GM15510 (cell line): Measurements from ENCODE around the gene GALNT9.

Experiments used
- POLR2A ChIP-seq: IDR thresholded peaks from 3 replicates; pipeline ENCODE4 v1.6.1; 2011; ENCODE audit warnings: borderline replicate concordance; ENCODE audit not compliant: insufficient read length; ENCODE audit errors: extremely low read depth

GALNT9 gene

DNA sequence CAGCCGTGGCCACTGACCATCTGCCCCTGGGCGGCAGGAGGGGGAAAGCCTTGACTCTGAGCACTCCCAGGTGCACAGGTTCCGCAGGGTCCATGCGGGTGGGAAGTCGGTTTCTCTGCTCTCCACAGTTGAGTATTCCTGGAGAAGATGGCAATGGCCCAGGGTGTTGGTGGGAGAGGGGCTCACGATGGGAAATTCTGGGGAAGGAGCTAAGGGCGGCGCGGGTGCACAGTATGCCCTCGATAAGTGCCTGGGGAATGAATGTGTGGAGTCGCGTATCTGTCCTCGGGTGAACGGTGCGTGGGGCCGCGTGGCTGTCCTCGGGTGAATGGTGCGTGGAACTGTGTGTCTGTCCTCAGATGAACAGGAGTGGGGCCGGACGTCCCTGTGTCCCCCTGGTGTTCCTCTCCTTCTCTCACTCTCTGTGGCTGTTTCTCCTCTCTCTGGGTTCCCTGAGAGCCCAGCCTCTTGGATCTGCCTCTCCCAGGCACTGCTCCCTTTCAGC is 147.1 kb downstream of the GALNT9 start:
- no peak for TF ChIP-seq POLR2A

DNA sequence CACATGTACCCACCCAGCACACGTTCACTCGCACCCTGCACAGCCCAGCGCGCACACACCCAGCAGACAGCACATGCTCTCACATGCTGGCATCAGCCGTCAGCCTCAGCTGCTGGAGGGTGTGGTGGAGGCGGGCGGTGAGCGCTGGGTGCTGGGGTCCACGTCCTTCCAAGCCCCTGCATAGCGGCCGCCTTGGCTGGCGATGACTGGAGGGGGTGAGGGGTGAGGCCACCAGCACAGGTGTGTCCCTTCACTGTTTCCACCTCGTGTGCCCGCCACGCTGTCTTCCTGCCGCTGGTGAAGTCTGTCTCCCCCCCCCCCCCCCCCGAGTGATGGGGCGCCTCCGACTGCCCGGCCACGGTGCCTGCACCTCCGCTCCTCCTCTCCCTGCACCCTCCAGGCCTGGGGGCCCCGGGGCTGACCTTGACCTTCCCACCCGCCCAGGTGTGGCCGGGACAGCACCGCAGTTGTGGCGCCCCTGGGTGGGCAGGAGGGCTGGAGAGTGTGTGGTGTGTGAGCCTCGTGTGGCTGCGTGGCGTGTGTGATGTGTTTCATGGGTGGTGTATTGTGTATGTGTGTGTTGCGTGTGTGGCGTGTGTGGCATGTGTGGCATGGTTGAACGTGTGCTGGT is 147.7 kb downstream of the GALNT9 start:
- no peak for TF ChIP-seq POLR2A

DNA sequence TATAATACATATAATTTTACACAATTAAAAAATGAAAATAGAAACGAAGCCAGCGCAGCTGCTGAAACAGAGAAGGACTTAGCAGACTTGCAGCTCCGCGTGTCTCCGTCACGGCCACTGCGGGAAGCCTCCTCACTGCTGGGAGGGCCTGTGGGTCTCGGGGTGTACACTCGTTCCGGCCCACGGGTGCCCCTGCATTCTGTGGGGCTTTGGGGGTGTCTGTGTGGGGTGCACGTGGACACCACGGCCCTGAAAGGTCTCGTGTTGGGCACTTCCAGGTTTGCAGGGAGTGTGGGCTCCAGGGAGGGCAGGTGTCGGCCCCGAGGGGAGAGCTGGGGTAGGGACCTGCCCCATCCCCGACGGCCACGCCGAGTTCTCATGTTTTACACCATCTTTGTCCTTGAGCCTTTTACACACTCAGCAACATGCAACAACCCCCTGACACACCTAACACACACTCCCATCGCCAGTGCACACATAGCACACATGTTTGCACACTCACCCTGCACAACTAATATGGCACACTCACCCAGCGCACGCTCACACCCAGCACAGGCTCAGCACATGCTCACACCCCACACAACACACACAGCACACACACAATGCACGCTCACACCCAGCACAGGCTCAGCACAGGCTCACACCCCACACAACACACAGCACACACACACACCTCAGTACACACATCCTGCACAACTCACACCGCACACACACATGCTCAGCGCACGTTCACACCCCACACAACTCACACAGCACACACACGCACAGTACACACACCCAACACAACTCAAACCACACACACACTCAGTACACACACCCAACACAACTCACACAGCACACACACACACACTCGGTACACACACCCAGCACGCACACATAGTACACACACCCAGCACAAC is 148.5 kb downstream of the GALNT9 start:
- TF ChIP-seq POLR2A, result no peak

DNA sequence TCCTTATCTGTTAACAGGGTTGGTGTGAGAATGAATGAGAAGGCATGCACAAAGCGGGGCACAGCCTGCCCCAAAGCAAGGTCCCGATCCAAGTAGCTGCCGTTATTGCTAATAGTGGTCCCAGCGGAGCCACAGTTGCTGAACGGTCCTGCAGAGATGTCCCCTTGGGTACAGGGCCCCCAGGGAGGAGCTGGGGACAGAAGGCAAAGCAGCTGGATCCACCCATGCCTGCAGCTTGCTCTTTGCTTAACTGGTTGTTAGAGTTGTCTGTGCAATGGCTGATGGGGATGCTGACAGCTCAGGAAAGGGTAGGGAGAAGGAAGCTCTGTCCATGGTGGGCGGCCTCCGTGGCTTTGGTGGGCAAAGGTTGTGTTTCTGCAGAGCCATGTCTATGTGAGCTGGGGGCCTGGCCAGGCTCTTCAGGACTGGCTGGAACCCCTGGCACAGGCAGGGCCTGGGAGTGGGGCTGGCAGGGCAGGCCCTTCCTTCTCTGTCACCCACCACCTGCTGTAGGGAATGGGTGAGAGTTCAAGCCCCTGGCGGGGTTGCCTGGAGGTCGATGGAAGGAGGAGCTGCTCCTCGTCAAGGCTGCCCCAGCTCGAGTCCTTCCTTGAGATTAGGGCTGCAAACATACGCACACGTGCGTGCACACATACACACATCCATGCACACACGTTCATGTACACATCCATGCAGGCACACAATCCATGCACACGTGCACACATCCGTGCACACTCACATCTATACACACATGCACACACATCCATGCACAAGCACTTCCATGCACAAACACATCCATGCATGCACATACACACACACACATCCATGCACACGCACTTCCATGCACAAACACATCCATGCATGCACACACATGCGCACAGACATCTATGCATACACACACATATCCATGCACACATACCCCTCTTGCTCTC is 149.7 kb downstream of the GALNT9 start:
- TF ChIP-seq POLR2A, result no peak

DNA sequence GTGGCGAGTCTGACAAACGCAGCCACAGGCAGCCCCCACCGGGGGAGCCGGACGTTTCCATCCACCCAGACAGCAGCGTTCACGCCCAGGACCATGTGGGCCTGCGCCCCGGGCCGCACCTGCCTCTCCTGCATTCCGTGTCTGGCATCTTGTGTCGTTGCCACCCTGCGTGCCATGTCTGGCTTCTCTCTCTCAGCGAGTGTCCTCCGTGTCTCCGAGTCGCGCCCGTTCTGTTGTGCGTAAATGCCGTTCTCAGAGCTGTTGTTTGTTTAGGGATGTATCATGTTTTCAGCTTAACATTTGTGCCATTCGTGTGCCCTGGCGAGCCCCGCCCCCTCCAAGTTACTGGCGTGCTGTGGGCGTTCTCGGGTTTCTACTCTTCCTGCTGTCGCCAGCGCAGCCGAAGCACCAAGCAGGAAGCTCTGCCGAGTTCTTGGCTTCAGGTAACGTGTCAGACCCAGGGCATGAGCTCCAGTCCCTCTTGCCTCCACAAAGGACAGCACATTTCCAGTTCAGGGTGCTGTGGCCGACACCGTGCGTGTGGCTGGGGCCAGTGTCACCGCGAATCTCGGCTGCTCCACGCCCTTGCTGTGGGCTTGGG is 150.5 kb downstream of the GALNT9 start:
- no peak for TF ChIP-seq POLR2A

DNA sequence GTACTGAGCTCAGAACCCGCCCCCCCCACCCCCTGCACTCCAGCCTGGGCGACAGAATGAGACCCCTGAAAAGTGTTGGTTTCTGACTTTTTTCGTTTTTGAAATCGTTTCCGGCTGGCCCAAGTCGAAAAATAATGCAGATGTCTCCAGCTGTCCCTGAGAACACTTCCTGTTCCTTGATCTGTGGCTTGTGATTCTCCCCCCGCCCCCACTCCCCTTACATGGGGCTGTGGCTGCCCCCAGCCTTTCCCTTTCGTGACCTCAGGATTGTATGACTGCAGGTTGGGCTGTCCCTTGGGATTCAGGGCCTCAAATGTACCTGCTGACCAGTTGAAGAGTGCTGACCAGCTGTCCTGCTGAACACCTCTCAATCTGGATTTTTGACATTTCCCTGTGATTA is 151.1 kb downstream of the GALNT9 start:
- TF ChIP-seq POLR2A, result no peak

DNA sequence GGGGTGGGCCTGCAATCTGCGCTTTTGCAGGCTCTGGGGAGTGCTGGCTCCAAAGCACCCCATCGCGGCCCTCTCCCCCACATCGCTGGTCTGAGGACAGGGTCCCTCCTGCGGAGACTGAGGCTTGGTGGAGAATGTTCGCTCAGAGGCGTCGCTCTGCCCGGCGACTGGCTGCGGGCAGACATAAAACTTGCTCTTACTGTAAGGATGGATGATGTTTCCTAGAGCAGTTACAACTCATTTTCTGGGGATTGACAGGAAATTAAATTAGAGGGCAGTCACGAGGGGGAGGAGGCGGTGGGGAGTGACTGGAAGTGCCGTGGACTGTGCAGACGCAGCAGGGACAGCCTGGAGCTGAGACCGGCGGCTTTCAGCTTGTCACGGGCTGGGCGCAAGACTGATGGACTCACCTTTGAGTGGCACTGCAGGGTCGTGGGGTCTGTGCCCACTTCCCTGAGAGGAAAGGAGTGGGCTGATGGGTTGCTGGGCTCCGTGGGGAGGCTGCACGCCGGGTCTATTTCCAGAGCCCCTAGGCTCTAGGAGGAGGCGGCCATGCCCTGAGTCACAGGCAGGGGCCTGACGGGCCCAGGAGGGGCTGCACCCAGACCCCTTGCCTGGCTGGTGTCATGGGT is 152.4 kb downstream of the GALNT9 start:
- TF ChIP-seq POLR2A, result no peak

DNA sequence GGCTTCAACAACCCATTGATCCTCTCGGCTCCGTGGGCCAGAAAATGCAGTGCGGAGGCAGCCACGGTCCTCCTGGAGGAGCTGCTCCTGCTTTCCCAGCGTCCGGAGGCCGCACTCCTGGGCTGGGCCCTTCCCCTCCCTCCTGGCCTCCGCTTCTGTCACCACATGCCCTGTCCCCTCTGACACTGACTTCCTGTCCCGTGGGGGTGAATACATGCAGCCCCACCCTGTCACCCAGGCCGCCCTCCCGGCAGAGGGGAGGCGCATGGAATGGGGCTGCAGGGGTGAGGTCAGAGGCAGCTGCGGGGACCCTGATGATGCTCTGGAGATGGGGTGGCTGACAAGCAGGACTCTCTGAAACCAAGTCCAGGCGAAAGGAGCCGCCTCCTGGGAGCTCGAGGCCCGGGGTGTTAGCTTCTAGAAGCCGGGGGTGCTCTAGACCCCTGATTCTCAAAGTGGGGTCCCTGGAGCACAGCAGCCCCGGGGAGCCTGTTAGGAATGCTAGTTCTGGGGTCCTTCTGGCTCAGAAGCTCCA is 152.9 kb downstream of the GALNT9 start:
- TF ChIP-seq POLR2A, result no peak

DNA sequence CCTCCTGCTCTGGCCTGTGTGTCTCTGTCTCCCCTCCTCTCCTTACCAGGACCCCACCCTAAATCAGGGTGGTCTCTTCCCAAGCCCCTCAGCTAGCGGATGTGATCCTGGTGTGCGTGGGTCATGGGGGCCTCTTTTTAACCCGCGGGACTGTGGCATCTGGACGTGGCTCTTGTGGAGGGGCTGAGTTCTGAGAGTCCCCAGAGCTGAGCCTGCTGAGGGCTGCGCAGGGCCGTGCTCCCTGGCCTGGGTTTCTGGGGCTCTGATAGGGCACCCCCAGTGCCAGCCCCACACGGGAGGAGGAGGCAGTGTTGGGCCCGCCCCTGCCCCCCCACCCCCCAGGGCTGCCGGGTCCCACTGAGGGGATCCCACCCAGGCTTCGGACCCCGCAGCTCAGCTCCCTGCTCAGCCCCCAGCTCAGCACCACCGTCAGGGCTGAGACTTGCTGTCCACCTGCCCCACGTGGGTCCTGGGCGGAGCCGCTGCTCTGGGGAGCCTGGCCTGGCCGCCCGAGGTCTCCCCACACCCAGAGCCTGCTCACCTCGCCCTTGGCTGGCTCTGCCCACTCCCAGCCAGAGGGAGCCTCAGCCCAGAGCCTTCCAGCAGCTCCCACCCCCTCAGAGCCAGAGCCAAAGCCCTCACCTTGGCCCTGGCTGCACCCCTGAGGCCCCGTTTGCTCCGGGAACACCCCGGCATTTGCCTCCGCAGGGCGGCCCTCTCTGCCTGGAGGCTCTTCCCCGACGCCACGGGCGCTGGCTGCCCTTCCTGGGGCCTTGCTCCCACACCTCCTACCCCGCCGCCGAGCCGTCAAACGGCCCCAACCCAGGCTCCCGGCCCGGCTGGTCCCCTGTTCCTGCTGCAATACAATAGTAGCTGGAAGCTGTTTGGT is 153.6 kb downstream of the GALNT9 start:
- TF ChIP-seq POLR2A, result no peak

DNA sequence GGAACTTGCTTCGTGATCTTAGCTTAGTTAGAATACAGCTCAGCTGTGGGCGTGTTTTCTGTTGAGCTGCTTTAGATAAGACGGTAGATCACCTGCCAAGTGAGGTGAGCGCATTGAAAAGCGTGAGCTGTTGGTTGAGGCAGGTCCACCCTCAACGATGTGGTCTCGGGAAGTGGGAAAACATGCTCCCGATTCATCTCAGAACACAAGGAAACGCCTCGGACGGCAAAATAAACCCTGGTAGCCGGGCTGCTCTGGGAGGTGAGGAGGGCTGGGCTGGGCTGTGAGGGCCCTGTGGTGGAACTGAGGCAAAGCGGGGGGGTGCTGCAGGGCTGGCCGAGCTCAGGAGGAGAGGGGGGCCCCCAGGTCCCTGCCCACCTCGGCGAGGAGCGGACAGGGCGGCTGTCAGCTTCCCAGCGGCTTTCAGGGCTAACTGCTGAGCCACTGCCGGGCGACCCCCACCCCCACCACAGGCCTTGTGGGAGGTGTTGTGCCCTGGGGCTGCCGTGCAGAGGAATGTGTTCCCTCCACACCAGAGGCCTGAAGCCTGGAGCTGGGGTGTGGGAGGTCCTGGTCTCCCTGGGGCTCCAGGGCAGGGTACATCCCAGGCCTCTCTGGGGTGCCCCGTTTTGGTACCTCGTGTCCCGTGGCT is 154.4 kb downstream of the GALNT9 start:
- no peak for TF ChIP-seq POLR2A

DNA sequence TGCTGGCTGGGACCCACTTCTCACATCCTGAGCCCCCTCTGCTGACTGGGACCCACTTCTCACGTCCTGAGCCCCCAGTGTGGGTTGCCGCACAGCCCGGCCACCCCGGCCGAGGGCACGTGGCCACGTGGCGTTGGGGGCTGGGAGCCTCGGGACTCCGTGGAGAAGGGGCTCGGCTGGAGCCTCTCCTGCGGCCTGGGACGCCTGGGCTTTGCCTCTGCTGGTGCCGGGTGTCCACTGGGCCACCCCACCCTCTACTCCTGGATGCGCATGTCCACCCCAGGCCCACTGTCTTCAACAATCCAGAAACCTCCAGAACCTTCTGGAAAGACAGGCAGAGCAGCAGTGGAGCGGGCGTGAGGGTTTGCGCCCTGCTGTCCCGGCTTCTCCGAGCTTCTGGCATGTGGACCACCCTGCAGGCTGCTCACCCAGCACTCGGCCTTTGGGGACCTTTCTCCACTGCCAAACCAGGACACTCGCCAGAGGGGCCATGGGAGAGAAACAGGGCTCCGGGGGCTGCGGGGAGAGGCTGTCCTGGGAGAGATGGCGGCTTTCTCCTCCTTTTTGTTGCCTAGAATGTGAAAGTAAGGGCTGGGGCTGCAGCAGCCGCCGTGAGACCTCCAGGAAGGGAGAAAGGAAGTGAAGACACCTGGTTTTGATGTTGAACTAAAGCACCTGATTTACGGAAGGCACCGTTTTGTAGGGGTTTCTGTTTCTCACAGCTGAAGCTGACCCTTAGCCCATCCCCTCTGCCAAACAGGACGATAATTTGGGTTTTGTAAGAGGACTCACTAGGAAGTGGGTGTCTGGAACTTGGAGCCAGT is 155.2 kb downstream of the GALNT9 start:
- no peak for TF ChIP-seq POLR2A
